GM18907 (cell line): Measurements from ENCODE around the gene DHRS2.
"Not testable (repeated sequence)": the region's sequence is repeated elsewhere in the genome, so short reads cannot be mapped to it uniquely, and the experiment has no call there.

Experiments
- ATAC-seq: cut with Tn5 transposase; IDR thresholded peaks from one replicate; pipeline ENCODE4 v1.9.1; 2021; ENCODE audit warnings: mild to moderate bottlenecking, moderate library complexity; ENCODE audit not compliant: unreplicated experiment

The DHRS2 gene

DNA sequence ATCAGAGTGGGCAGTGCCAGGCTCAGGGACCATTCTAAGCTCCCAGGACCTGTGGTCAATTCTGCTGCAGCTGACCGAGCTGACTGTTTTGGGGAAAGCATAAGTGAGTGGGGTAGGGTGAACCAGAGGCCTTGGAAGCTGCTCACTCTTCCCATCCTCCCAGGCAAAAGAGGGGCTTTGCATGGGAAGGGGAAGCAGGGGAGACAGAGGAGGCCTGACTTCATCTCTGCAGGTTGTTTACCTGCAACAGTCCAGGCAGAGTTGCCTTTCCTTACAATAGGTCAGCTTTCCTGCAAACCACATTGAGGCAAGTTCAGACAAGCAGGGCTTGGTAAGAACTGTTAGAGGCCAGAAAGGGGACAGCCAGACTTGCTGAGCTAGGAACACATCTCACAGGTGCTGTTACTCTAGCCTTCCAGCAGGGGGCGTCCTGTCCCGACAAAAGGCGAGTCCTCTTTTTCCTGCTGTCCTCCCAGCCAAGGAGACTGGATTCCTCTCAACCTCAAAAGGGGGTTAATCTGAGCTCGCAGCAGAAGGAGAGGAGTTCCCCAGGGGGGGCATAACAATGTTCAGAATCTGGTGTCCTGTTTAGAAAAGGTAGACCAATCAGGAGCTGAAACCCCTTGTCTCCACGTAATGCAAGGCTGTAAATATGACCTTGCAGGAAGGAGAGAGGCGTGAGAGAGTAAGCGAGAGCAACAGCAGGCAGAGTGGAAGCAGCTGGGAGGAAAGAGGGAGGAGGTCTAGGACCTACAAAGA is 4.3 kb upstream of the DHRS2 start:
- peak; percentile 82 for ATAC-seq

GRCh38 chr14:23632461-23633159 is 3.6 kb upstream of the DHRS2 start:
- no peak for ATAC-seq

GRCh38 chr14:23633160-23633701 is 2.9 kb upstream of the DHRS2 start:
- no peak for ATAC-seq

GRCh38 chr14:23634698-23635412 is 1.3 kb upstream of the DHRS2 start:
- ATAC-seq, result not testable (repeated sequence)

- not testable (repeated sequence) for ATAC-seq
Observed at GRCh38 chr14:23637312-23637654, 1.1 kb downstream of the DHRS2 start.

DNA sequence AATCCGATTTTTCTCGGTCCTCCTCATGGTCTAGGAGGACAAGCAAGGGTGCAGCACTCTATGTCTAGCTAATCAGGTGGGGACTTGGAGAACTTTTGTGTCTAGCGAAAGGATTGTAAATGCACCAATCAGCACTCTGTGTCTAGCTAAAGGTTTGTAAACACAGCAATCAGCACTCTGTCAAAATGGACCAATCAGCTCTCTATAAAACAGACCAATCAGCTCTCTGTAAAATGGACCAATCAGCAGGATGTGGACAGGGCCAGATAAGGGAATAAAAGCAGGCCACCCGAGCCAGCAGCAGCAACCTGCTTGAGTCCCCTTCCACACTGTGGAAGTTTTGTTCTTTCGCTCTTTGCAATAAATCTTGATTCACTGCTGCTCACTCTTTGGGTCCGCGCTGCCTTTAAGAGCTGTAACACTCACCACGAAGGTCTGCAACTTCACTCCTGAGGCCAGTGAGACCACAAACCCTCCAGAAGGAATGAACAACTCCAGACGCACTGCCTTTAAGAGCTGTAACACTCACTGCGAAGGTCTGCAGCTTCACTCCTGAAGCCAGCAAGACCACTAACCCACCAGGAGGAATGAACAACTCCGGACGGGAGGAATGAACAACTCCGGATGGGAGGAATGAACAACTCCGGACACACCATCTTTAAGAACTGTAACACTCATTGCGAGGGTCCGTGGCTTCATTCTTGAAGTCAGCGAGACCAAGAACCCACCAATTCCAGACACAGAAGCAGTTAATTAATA is 1.7 kb downstream of the DHRS2 start:
- ATAC-seq, result not testable (repeated sequence)

- ATAC-seq, result no peak
Observed at GRCh38 chr14:23638414-23639047, 2.4 kb downstream of the DHRS2 start.

GRCh38 chr14:23639048-23639890 is 3.1 kb downstream of the DHRS2 start:
- ATAC-seq, result no peak

- ATAC-seq, result no peak
Observed at GRCh38 chr14:23639891-23640523, 3.8 kb downstream of the DHRS2 start.

GRCh38 chr14:23640524-23641141 is 4.5 kb downstream of the DHRS2 start:
- no peak for ATAC-seq

GRCh38 chr14:23641180-23641914 is 5.2 kb downstream of the DHRS2 start:
- no peak for ATAC-seq

DNA sequence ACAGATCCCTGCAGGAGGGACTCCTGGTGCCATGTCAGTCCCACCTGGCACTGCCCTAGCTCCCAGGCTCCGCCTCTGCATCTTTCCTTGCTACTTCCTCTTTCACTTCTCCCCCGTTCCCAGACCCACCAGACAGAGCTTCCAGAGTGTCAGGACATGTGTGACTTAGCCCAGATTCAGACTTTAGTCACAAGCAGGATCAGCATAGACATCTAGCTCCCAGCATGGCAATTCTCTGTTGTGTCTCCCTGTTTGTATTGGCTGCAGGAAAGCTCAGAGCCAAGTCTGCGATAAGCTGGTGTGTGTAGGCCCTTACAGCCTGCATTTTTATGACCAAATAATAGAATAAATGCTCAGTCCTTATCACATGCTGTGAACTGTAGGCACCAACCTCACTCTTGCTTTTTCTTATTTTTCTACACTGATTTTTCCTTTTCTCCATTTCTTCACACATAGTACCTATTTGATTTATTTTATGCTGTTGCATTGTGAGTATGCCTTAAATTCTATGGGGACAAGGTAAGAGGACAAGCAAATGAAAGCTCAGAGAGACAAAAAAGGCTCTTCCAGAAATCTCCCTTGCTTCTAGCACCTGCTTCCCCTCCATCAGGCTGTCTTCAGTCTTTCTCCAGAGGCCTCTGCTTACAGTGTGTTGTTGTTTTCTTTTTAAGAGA is 5.9 kb downstream of the DHRS2 start:
- no peak for ATAC-seq

- no peak for ATAC-seq
Observed at GRCh38 chr14:23643533-23644194, 7.5 kb downstream of the DHRS2 start.

GRCh38 chr14:23644195-23644918 is 8.2 kb downstream of the DHRS2 start:
- ATAC-seq, result no peak

- no peak for ATAC-seq
Observed at GRCh38 chr14:23644919-23645336, 8.8 kb downstream of the DHRS2 start.

- no peak for ATAC-seq
Observed at GRCh38 chr14:23645504-23645811, 9.3 kb downstream of the DHRS2 start.
